PFSK-1 (cell line): ENCODE data around the gene RAN.

Experiments
- FOXP2 ChIP-seq: optimal IDR thresholded peaks from 2 replicates; pipeline ENCODE3; 2011; ENCODE audit warnings: borderline replicate concordance, control low read depth, inconsistent platforms; ENCODE audit not compliant: insufficient read depth; ENCODE audit errors: extremely low read length, extremely low read depth
- POLR2AphosphoS5 ChIP-seq: IDR thresholded peaks from 2 replicates; pipeline ENCODE4 v1.6.1; 2012; ENCODE audit warnings: low read depth, mild to moderate bottlenecking, control low read depth, low read length, moderate library complexity
- REST ChIP-seq, 2 experiments: IDR thresholded peaks; 2 replicates each; pipeline versions ENCODE4 v1.6.1 to v1.8.0; 2011 to 2012; ENCODE audit warnings: low read depth in 2 of 2, low read length in 2 of 2, control low read depth in 1 of 2, inconsistent platforms in 1 of 2, mild to moderate bottlenecking in 1 of 2, moderate library complexity in 1 of 2; ENCODE audit not compliant: insufficient read depth in 1 of 2
- SIN3A ChIP-seq: IDR thresholded peaks from 2 replicates; pipeline ENCODE4 v1.6.1; 2012; ENCODE audit warnings: mild to moderate bottlenecking, low read length, moderate library complexity, borderline replicate concordance; ENCODE audit not compliant: insufficient read depth
- TAF1 ChIP-seq: IDR thresholded peaks from 2 replicates; pipeline ENCODE4 v1.6.1; 2012; ENCODE audit warnings: low read length, control low read depth, borderline replicate concordance; ENCODE audit not compliant: insufficient read depth

The RAN gene

GRCh38 chr12:130881548-130881947, 9.7 kb downstream of the RAN start:
- no peak for TF ChIP-seq FOXP2
- TF ChIP-seq SIN3A, result no peak
- TF ChIP-seq POLR2AphosphoS5, result no peak
- TF ChIP-seq REST (IDR thresholded peaks at IDR 0.05; ENCODE audit: insufficient read depth in 1 of 2, low read depth in 2 of 2, low read length in 2 of 2), result no peak
- TF ChIP-seq TAF1, result no peak

GRCh38 chr12:130904064-130904463, 32.2 kb downstream of the RAN start:
- TF ChIP-seq POLR2AphosphoS5 (no peak), TAF1 (no peak), FOXP2 (no peak), REST (IDR thresholded peaks at IDR 0.05; ENCODE audit: insufficient read depth in 1 of 2, low read depth in 2 of 2, low read length in 2 of 2) (no peak), SIN3A (no peak)

- no peak for TF ChIP-seq SIN3A
- no peak for TF ChIP-seq FOXP2
- TF ChIP-seq TAF1, result no peak
- no peak for TF ChIP-seq POLR2AphosphoS5
- no peak for TF ChIP-seq REST (IDR thresholded peaks at IDR 0.05; ENCODE audit: insufficient read depth in 1 of 2, low read depth in 2 of 2, low read length in 2 of 2)
Observed at GRCh38 chr12:130909111-130909510, 37.2 kb downstream of the RAN start.

GRCh38 chr12:130911193-130911592, 39.3 kb downstream of the RAN start:
- TF ChIP-seq POLR2AphosphoS5 (no peak), REST (IDR thresholded peaks at IDR 0.05; ENCODE audit: insufficient read depth in 1 of 2, low read depth in 2 of 2, low read length in 2 of 2) (no peak), SIN3A (no peak), FOXP2 (no peak), TAF1 (no peak)

- TF ChIP-seq REST (IDR thresholded peaks at IDR 0.05; ENCODE audit: insufficient read depth in 1 of 2, low read depth in 2 of 2, low read length in 2 of 2), result no peak
- TF ChIP-seq TAF1, result no peak
- no peak for TF ChIP-seq SIN3A
- TF ChIP-seq FOXP2, result no peak
- TF ChIP-seq POLR2AphosphoS5, result no peak
Observed at GRCh38 chr12:130911933-130912332, 40.1 kb downstream of the RAN start.
